GM18526 (cell line): ENCODE data around the gene GHRL.

Experiments
- POLR2A ChIP-seq: IDR thresholded peaks from 3 replicates; pipeline ENCODE4 v1.6.1; 2011; ENCODE audit not compliant: insufficient read length; ENCODE audit errors: extremely low read depth

GHRL gene

DNA sequence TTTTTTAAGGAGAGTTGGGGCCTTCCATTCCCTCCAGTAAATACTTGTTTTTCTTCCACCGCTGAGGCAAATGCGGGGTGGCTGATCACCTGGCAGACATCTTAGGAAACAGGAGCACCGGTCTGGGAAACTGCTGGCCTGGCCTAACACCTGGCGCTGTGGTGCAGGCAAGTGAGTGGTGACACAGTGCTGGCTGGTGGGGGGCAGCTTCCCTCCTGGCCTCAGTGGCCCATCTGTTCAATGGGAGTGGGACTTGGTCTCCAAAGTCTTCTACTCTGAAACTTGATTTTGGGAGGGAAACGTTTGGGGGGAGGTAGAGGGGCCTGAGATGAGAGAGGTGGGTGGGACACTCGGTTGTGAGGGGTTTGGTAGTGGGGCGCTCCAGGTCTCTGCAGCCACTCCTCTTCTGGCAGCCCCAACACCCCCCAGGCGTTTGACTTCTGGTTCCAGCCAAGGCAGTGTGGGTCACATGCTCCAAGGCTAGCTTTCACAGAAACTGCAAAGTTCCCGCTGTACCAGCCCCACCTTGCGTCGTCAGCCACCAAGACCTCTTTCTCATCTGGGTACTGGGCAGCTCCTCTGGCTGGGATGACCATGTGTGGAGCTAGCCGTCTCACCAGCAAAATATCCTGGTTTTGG lies 4.7 kb downstream of the GHRL start:
- no peak for TF ChIP-seq POLR2A

DNA sequence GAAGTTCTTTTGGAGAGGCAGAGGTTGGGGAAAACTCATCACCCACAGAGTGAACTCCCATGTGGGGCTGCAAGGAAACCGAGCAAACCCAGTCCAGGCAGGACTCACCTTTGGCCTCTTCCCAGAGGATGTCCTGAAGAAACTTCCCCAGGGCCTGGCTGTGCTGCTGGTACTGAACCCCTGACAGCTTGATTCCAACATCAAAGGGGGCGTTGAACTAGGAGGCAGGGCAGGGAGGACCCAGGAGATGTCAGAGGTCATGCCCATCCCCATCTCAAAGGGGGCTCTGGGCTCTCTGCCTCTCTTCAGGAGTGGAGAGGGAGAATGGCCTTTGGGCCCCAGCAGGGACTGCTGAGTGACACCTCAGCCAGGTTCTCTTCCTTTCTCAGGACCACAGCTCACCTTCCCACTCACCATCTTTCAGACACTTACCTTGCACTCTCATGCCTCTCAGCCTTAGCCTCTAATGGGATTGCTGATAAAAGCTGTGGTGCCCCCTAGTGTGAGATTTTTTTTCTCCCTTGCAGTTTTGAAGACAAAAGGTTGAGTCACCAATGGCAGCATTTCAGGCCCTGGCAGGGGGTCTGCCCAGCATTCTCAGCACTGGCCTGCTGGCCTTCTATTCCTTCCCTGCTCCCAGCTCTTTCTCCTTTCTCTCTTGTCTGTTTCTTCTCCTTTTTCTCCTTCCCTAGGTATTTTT lies 6.0 kb downstream of the GHRL start:
- no peak for TF ChIP-seq POLR2A

- TF ChIP-seq POLR2A = no peak
Measured at GRCh38 chr3:10286133-10286524, 6.6 kb downstream of the GHRL start.

GRCh38 chr3:10285272-10286132 lies 7.2 kb downstream of the GHRL start:
- no peak for TF ChIP-seq POLR2A

DNA sequence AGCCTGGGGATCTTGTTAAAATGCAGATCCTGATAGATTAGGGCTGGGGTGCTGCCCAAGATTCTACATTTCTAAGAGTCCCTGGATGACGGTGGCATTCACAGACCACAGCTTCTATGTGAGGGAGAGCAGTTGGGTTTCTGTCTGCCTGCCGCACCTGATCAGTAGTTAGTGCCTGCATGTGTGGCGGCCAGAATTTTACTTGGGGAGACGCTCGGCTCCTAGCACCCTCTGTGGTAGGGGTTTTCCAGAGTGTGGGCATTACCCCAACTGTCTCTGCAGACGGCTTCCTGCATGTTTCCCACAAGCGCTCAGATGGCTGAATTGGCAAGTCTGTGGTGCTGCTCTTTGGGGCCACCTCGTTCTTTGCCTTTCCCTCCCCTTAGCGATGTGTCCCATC lies 8.3 kb downstream of the GHRL start:
- no peak for TF ChIP-seq POLR2A

DNA sequence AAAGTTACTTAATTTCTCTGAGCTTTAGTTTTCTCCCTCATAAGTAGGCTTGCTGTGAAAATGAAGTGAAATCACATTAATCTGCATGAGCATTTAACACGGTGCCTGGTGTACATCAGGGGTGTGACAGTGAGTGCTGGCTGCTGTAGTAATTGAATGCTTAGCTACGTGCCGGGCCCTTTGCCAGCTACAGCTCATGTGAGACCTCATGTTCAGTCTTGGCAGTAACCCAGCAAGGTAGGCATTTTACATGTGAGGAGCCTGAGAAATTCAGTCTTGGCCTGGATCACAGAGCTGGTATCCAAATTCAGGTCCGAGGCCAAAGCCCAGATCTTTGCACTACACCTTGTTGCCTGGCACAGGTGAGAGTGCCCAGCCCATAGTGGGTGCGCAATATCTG lies 9.1 kb downstream of the GHRL start:
- no peak for TF ChIP-seq POLR2A

GRCh38 chr3:10281951-10282350 lies 10.8 kb downstream of the GHRL start:
- TF ChIP-seq POLR2A = no peak

- TF ChIP-seq POLR2A = no peak
Measured at GRCh38 chr3:10280571-10280970, 12.2 kb downstream of the GHRL start.

GRCh38 chr3:10280177-10280529 lies 12.6 kb downstream of the GHRL start:
- TF ChIP-seq POLR2A = no peak

GRCh38 chr3:10279384-10280176 lies 13.2 kb downstream of the GHRL start:
- no peak for TF ChIP-seq POLR2A

DNA sequence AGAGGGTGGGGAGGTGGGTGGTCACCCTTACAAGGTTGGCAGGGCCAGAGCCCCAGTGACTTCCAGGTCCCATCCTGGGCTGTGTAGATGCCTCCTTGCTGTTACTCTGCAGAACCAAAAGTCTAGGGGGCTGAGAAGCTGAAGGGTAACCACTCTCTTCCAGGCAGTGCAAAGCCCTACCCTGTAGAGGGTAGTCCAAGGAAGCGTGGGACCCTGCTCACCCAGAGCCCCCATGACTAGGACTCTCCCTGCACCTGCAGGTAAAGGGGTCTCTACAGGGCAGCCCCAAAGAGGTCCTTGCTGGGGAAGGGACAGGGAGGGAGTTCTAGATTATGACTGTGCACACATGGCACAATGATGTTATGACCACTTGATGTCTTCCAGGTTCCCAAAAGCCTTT lies 14.2 kb downstream of the GHRL start:
- TF ChIP-seq POLR2A = no peak

GRCh38 chr3:10277115-10277625 lies 15.6 kb downstream of the GHRL start:
- TF ChIP-seq POLR2A = no peak

- no peak for TF ChIP-seq POLR2A
Measured at GRCh38 chr3:10274601-10275000, 18.1 kb downstream of the GHRL start.

- TF ChIP-seq POLR2A = no peak
Measured at GRCh38 chr3:10273702-10274305, 18.9 kb downstream of the GHRL start.

- TF ChIP-seq POLR2A = no peak
Measured at GRCh38 chr3:10272977-10273376, 19.8 kb downstream of the GHRL start.
